Heart right ventricle (tissue), 16 donors: ENCODE measurements around the gene PTPRD. TPM values are rescaled to one million over a fixed set of nuclear protein-coding genes. Genes with fewer than 3 reads are reported as not detected.
"Not testable (repeated sequence)": the region's sequence is repeated elsewhere in the genome, so short reads cannot be mapped to it uniquely, and the experiment has no call there.

Experiments
- ATAC-seq, 8 donors: fragments of 200-7000 bp; cut with Tn5 transposase; one replicate each; pipeline ENCODE4 v1.9.1; 2020; ENCODE audit warnings: mild to moderate bottlenecking in 8 of 8, moderate library complexity in 8 of 8, moderate number of reproducible peaks in 1 of 8
- DNase-seq, 2 donors: peaks; one replicate each; pipeline ENCODE4 v3.0.0-alpha.2; 2020
- H3K27ac ChIP-seq, 10 donors: fragments of 200-600 bp; sonication (generic) in 2 of 10; one replicate each; pipeline versions ENCODE4 v1.5.0 to v1.8.0; 2020 to 2022; ENCODE audit warnings: mild to moderate bottlenecking in 3 of 10
- H3K27me3 ChIP-seq, 7 donors: fragments of 200-600 bp; one replicate each; pipeline ENCODE4 v1.8.0; 2021 to 2022; ENCODE audit warnings: mild to moderate bottlenecking in 2 of 7
- H3K36me3 ChIP-seq, 9 donors: fragments of 200-600 bp; sonication (generic) in 1 of 9; one replicate each; pipeline versions ENCODE4 v1.5.0 to v1.8.0; 2020 to 2022; ENCODE audit warnings: mild to moderate bottlenecking in 2 of 9
- H3K4me1 ChIP-seq, 9 donors: fragments of 200-600 bp; sonication (generic) in 1 of 9; one replicate each; pipeline versions ENCODE4 v1.5.0 to v1.8.0; 2020 to 2022; ENCODE audit warnings: mild to moderate bottlenecking in 4 of 9
- H3K4me3 ChIP-seq, 10 donors: fragments of 200-600 bp; sonication (generic) in 2 of 10; one replicate each; pipeline versions ENCODE4 v1.5.0 to v1.8.0; 2020 to 2022; ENCODE audit warnings: mild to moderate bottlenecking in 7 of 10, moderate library complexity in 2 of 10
- H3K9me3 ChIP-seq, 11 donors: fragments of 200-600 bp in 10 of 11; sonication (generic) in 2 of 11; one replicate each; pipeline versions ENCODE4 v1.5.0 to v1.8.0; 2013 to 2022; ENCODE audit warnings: mild to moderate bottlenecking in 2 of 11, control low read depth in 1 of 11, moderate library complexity in 1 of 11
- CTCF ChIP-seq, 9 donors: fragments of 200-600 bp; sonication (generic) in 2 of 9; IDR thresholded peaks; one replicate each; pipeline versions ENCODE4 v1.5.0 to v1.8.0; 2021 to 2022; ENCODE audit warnings: antibody characterized with exemption in 9 of 9, mild to moderate bottlenecking in 5 of 9, moderate library complexity in 1 of 9
- WGBS, 2 donors: extraction: QIAGEN DNeasy Blood & Tissue Kit; methylation state at CpG; one replicate each; pipeline ENCODE4 v1.1.7; 2013; ENCODE audit warnings: inconsistent platforms in 1 of 2; 5-methylcytosine and 5-hydroxymethylcytosine counted together
- intact Hi-C, 10 donors: fragments of 100-400 bp; cut with DNase I; formaldehyde crosslinking; loops; one replicate each; pipeline versions ENCODE4 v1.11.1 to v1.14.2; 2022
- polyA plus RNA-seq, 2 donors: library from polyadenylated mRNA; stranded (reverse); fragments of 200-250 nt; gene quantifications; one replicate each; pipeline ENCODE4 v1.2.3, GENCODE V29; 2013
- total RNA-seq, 10 donors: library from RNA; stranded (reverse); fragmentation: NEBNext Ultra II Directional in 3 of 10; extraction: Animal tissue kit (Norgen Biotek cat#: 25700) in 3 of 10; gene quantifications; one replicate each; pipeline versions ENCODE4 v1.2.1 to v1.2.4, GENCODE V29; 2021 to 2023
- donor health status: Arrhythmogenic right ventricular cardiomyopathy.
- donor health status: ischemic (EF 13 %, LVEDD 7.1; RV severe dilation, severe dysfunction).
- donor health status: healthy with polysubstance abuse.
- donor health status: DM: no; HTN: yes; CAD: no.
- donor health status: DM: no; HTN: no; CAD: no.
- donor health status: ischemic (EF 25% LVEDD 6.9; RV normal size, moderate dysfunction).
- donor health status: ischemic (EF 25% LVEDD 5.7; RV mildly dilated, moderate dysfunction).
- donor health status: healthy.
- donor health status: DM: yes; HTN: yes; CAD: no.
- donor health status: Ischemic cardiomyopathy.
- donor health status: ischemic (EF 35%, LVEDD 5.7; RV mildly dilated, moderate dysfunction).
- donor health status: nonischemic (EF 11% LVEDD 7.7; RV severe dilation, severe dysfunction).
- donor health status: DM: yes; HTN: yes; CAD: no.
- donor health status: PGD.
- donor health status: ischemic (EF 29% LVEDD 5.4; RV normal size, mild dysfunction).
- donor health status: nonischemic (EF 23%, LVEDD 6.1; RV moderate dilation, normal function).

The PTPRD gene
- total and polyA plus RNA-seq, 12 donors, result 1.4 to 25.2 (median 13.0) TPM

GRCh38 chr9:9061627-9062026 is 1551.2 kb downstream of the PTPRD start:
- H3K4me3 ChIP-seq, result no peak overlapping the region
- DNase-seq (no peak), ATAC-seq (no peak)
- no peaks in the 10 kb centered on the region for H3K27me3 ChIP-seq
- H3K36me3 ChIP-seq, result no peaks in the 10 kb centered on the region
- H3K4me1 ChIP-seq, result no peaks in the 10 kb centered on the region
- H3K27ac ChIP-seq, result no peak overlapping the region
- TF ChIP-seq CTCF (IDR thresholded peaks at IDR 0.05), result no peak
- 56 to 63% methylated on average over 2 of the region's 2 CpGs for WGBS, 2 donors
- intact Hi-C loops, result no loop called here
- H3K9me3 ChIP-seq, result no peaks in the 10 kb centered on the region

- H3K27me3 ChIP-seq, result no peaks in the 10 kb centered on the region
- intact Hi-C loops, result no loop called here
- no peak overlapping the region for H3K27ac ChIP-seq
- no peaks in the 10 kb centered on the region for H3K36me3 ChIP-seq
- H3K4me1 ChIP-seq, result no peaks in the 10 kb centered on the region
- DNase-seq (no peak), ATAC-seq (no peak)
- TF ChIP-seq CTCF (IDR thresholded peaks at IDR 0.05), result no peak
- WGBS, 2 donors, result 67% methylated on average over 3 of the region's 3 CpGs
- no peak overlapping the region for H3K4me3 ChIP-seq
- H3K9me3 ChIP-seq, result no peaks in the 10 kb centered on the region
Observed at GRCh38 chr9:9054354-9054992, 1558.3 kb downstream of the PTPRD start.

DNA sequence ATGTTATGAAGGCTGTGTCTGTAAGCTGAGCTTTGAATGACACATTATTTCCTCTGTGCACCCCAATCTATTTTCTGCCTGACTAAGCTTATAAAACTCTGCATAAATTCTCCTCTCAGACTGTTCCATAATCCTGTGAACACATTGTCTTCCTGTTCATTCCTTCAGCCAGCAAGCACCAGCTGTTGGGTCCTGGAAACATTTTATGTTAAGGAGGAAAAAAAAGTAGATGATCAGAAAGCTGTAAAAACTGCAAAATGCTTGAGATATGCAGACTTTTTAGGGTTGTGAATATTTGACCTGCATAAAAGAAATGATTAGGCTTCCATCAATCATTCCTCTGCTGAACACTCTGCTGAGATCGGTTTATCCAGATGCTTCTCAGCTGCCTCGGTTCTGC is 1567.2 kb downstream of the PTPRD start:
- TF ChIP-seq CTCF (IDR thresholded peaks at IDR 0.05), result no peak
- DNase-seq (no peak), ATAC-seq (no peak)
- Histone ChIP-seq H3K27ac (no peak overlapping the region), H3K4me3 (no peak overlapping the region), H3K9me3 (no peaks in the 10 kb centered on the region), H3K4me1 (no peaks in the 10 kb centered on the region), H3K27me3 (no peaks in the 10 kb centered on the region), H3K36me3 (no peaks in the 10 kb centered on the region)
- intact Hi-C loops, result no loop called here
- WGBS, 2 donors, result 54 to 71% methylated on average over 2 of the region's 2 CpGs

GRCh38 chr9:9045072-9045471 is 1567.7 kb downstream of the PTPRD start:
- Histone ChIP-seq H3K4me3 (no peak overlapping the region), H3K4me1 (no peaks in the 10 kb centered on the region), H3K36me3 (no peaks in the 10 kb centered on the region), H3K27me3 (no peaks in the 10 kb centered on the region), H3K27ac (no peak overlapping the region), H3K9me3 (no peaks in the 10 kb centered on the region)
- 48 to 60% methylated on average over 4 of the region's 4 CpGs for WGBS, 2 donors
- ATAC-seq, result no peak
- intact Hi-C loops, result no loop called here
- no peak for TF ChIP-seq CTCF (IDR thresholded peaks at IDR 0.05)
- no peak for DNase-seq

- H3K4me1 ChIP-seq, DNase-seq, H3K36me3 ChIP-seq, intact Hi-C loops, H3K9me3 ChIP-seq, H3K4me3 ChIP-seq, H3K27ac ChIP-seq, ATAC-seq, H3K27me3 ChIP-seq: not testable (repeated sequence)
- WGBS, 2 donors, result 95 to 98% methylated on average over 3 of the region's 3 CpGs
Observed at GRCh38 chr9:9043788-9044187, 1569.0 kb downstream of the PTPRD start.
